ENCODE results near the gene GRAP.

GRAP gene

DNA sequence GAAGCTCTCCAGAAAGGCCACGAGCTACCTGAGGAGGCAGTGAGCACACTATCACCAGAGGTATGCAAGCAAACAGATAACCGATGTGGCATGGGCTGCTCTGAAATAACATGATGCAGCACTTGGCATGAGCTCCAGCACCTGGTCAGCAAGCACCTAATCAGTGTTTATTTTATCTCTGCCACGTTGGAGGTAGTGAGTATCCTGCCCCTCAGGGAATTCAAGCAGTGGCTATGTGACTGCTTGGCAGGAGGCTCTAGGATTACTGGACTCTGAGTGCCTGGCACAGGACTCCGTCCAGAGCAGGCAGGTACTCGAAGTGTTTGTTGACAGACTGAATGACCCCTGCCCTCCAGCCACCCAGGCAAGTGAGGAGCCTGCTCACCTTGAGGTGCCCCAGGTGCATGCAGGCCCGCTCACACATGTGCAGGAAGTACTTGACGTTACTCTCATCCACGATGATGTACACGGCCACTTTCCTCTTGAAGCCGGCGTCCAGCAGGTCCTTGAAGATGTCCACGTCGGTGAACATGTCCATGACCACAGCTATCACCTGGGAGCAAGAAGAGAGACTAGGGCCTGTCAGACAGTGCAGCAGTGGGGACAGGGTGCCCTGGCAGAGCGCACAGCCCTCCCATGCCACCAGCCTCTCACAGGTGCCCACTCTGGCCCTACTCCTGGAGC, 58.8 kb downstream of the GRAP start:
- H3K27ac ChIP-seq, result no peak overlapping the region
- no peak for DNase-seq (ENCODE audit: low read depth, low spot score)

DNA sequence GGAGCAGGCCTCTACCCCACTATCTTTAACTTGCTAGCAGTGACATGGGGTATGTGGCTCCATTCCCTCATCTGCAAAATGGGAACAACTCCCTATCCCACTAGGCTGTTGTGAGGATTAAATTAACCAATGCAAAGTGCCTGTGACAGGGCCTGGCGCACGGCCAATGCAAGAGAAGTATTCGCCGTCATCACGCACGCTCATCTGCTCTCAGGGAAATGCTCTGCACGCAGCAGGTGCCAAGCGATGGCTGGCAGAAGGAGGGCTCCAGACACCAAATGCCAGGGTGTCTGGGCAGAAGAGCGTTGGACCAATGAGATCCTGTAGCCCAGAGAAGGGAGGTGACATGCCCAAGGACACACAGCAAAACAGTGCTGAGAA, 59.5 kb downstream of the GRAP start:
- no peak for DNase-seq (ENCODE audit: low read depth, low spot score)
- H3K27ac ChIP-seq, result no peak overlapping the region

DNA sequence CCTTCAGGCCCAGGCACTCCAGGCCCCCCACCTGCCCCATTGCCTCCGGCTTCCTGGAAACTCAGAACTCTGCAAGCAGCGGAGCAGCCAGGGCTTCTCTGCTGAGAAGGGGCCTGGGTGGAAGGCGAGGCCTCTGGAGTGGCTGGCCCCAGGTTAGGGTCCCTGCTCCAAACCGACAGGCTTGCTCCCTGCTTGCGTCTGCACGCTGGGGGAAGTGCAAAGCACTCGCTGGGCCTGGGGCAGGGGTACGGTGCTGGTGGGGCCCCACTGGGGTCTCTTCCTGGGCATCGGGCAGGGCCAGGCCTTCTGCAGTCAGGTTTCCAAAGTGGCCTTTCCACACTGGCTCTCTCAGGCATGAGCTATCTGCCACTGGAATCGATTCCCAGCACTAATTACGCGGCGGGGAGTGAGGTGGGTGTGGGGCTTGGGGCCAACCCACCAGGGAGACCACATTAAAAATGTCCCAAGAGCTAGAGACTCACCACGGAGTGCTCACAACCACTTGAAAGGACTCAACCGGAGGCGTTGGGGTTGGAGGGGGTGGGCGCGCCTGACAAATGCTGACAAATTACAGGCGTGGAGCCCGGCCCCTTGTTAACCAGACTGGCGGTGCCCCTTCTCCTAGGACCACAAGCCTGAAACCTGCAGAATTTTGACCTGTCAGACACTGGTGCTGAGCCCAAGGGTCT, 60.1 kb downstream of the GRAP start:
- H3K27ac ChIP-seq, result no peak overlapping the region
- no peak for DNase-seq (ENCODE audit: low read depth, low spot score)

DNA sequence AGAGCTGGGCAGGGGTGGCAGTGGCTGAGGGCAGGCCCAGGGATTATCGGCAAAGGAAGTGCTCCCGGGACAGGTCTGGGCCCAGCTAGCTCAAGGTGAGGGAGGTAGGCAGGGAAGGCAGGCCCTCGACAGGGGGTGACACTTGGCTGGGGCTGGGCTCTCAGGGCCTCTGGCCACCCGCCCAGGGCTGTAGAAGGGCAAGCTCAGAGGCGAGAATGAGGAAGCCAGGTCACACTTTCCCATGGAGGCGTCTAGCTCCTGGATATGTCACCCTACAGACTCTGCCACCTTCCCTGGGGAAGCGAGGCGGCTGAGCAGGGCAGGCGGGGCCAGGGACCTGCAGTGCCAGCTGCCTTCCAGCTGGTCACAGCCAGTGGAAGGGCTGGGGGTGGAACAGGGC, 61.3 kb downstream of the GRAP start:
- DNase-seq (ENCODE audit: low read depth, low spot score), result no peak
- H3K27ac ChIP-seq, result no peak overlapping the region

DNA sequence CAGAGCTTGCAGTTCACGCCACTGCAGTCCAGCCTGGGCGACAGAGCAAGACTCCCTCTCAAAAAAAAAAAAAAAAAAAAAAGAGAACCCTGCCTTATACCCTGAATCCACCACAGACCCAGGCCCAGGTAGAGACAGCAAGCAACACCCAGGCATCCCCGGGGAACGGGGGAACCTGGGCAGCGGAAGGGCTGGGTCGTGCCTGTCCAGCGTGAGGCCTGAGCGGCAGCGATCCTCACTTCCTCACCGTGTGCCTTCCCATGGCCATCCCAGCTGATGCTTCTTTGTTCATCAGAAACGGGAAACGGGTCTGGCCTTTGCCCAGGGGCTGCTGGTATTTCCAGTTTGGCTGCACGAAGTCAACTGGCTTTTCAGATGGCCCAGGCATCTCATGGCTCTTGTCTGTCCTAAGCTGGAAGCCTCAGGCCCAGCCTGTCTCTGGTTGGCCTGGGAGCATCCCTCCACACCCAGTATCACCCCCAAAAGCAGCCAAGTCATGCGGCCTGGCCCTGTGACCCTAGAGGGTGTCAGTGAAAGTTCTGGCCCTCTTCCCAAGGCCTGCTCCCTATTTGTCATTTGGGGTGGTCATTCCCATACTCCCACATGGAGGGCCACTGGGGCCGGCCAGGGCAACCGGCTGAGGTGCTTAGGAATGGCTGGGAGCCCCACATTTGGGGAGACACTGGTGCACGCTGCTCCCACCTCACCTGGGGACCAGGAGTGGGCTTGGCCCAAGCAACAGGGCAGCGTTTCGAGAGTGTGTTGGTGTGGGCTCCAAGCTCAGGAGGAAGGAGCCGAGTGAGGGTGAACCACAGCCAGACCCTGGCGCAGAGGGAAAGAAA, 62.3 kb downstream of the GRAP start:
- DNase-seq (ENCODE audit: low read depth, low spot score), result no peak
- H3K27ac ChIP-seq, result no peak overlapping the region

DNA sequence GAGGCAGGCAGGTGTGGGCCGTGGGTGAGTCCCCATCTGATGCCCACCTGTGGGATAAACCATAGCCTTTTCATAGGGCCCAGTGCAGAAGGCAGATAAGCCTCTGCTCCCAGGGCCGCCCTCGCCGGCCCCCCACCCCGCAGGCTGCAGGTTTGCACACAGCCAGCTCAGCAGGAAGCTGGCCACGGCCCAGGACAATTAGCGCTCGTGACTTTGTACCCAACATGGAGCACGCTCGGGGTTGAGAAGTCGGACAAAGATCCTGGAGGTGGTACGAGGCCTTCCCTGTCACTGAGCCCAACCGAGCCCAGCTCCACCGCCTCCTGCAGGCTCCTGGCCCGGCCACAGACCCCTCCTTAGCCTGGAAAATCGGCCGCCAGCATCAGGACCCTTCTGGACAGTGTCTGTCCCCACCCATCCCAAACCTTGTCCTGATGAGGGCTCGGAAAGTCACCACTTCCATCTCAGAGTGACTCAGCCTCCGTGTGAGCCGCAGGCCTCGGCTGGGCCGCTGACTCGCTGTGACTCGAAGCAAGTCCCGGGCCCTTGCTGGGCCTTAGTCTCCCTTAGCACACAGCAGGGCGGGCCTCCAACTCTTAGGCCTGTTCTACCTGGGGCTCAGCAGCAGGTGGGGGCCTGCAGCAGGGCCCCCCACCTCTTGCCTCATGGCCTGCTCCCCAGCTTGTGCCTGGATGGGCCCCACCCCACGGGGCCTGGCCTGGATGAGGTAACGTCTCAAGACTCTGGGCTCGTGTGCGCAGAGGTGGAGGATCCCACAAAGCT, 64.9 kb downstream of the GRAP start:
- no peak for DNase-seq (ENCODE audit: low read depth, low spot score)
- H3K27ac ChIP-seq, result peak overlapping the region; percentile 55

DNA sequence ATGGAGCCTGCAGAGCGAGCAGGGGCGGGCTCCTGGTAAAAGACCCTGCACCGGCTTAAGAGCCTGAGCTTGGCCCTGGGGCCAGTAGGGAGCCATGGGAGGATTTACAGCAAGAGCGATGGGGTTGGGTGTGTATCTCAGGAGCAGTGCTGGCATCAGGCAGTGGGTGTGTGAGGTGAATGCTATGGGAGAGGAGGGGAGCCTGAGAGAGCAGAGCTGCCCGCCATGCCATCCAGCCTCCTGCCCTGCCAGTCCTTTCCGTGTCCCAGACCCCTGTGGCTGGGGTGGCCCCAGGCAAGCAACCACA, 65.5 kb downstream of the GRAP start:
- no peak for DNase-seq (ENCODE audit: low read depth, low spot score)
- peak overlapping the region; percentile 55 for H3K27ac ChIP-seq

DNA sequence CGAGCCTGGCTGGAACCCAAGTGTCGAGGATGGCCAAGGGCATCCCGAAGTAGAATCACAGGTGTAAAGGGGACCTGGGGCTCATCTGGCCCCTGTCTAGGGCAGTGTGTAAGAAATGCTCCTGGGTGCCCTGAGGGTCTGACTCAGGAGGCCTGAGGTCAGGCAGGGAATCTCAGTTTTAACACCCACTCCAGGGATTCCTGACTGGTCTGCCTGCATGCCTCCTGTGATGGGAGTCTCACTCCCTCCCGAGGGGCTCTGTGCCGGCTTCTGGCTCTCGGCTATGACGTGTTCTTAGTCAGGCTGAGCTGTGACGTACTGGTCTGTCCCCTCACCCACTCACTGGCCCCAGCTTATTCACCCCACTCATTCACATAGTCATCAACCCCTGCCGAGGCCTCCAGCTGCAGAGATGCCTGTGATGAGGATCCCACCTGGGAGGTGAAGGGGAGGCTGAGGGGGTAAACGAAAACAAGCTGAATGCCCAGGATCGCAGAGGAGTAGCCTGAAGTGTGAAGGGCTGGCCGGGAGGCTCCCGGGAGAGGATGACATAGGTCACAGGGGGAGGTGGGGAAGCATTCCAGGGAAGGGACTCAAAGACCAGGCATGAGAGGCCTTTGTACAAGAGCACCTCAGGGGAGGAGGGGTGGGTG, 65.9 kb downstream of the GRAP start:
- no peak for DNase-seq (ENCODE audit: low read depth, low spot score)
- H3K27ac ChIP-seq, result no peak overlapping the region

DNA sequence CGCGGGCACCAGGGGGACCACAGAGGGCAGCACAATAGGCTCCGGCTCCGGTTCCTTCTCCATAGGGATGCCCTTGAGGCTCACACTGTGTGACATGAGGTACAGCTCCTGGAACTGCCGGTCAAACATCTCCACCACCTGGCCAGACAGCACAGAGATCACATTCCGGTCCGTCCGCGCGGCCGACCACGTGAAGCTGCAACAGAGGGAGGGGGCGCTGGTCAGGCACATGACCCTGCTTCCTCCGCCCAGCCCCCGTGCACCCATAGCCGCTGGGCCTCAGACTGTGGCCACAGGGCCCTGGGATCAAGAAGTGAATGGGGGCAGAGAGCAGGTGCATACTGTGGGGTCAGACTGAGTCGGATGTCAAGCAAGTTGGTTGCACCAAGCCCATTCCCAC, 68.1 kb downstream of the GRAP start:
- no peak for DNase-seq (ENCODE audit: low read depth, low spot score)
- no peak overlapping the region for H3K27ac ChIP-seq

DNA sequence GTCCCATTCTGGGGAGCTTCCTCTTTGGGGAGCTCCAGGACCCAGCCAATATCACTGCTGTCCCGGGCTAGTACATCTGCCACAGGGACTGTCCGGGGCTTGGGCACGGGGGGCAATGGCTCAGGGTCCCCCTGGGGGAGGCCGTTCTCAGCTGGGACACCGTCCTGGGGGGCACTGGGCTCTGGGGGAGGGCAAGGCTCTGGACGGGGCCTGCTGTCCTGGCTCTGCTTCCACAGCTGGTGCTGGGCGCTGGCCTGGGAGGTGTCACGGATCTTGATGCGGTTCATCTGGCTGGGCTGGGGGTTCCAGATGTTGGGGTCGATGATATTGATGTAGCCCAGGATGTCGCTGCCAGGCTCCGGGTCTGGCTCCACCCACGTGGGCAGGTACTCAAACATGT, 68.7 kb downstream of the GRAP start:
- no peak for DNase-seq (ENCODE audit: low read depth, low spot score)
- H3K27ac ChIP-seq, result no peak overlapping the region

DNA sequence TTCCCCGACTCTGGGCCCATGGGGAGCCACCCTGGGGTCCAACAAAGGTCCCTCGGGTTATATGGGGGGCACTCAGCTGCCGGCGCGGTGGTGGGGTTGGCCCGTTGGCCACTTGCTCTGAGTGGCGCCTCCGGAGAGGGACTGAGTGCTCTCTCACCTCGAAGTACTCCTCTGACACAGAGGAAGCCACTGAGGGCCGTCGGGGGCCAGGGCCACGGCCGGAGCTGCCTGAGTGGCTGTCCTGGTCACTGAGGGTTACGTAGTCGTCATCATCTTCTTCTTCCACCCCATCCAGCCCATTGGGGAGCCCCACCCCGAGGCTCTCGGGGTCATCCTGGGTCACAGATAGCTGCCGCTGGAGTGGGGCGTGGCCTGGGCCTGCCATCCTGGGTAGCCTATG, 69.1 kb downstream of the GRAP start:
- DNase-seq (ENCODE audit: low read depth, low spot score), result no peak
- no peak overlapping the region for H3K27ac ChIP-seq

DNA sequence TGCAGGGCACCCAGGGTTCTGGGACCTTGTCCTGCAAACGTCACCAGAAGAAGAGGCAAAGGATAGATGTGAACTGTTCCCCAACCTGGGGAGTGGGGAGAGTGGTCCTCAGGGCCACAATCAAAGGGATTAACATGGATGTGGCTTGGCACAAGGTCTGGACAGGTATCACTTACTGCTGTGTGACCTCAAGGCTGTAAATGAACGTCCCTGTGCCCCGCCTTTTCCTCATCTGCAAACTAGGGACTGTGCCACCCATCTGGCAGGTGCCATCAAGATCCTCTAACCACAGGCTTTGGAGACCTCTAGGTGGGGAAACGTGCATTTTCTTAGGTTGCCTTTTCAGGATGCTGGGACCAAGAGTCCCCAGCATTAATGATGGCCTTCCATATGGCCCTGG, 69.7 kb downstream of the GRAP start:
- no peak overlapping the region for H3K27ac ChIP-seq
- DNase-seq (ENCODE audit: low read depth, low spot score), result no peak

DNA sequence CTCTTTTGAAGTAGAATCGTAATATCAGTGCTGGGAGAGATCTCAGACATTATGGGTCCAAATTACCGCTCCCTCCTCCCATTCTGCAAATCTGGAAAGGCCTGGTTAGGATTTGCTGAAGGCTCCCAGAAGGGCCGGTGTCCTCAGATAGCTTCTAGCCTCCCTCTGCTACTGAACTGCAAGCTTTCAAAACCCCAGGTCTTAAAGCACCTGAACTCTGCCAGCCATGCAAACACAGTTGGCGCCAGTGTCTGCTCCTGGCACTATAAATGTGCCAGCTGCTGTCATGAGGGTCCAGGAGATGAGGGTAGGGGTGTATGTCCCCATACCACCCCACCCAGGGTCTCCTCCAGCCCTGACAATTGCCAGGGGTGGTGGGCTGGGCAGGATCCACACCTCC, 70.6 kb downstream of the GRAP start:
- no peak overlapping the region for H3K27ac ChIP-seq
- DNase-seq (ENCODE audit: low read depth, low spot score), result no peak

DNA sequence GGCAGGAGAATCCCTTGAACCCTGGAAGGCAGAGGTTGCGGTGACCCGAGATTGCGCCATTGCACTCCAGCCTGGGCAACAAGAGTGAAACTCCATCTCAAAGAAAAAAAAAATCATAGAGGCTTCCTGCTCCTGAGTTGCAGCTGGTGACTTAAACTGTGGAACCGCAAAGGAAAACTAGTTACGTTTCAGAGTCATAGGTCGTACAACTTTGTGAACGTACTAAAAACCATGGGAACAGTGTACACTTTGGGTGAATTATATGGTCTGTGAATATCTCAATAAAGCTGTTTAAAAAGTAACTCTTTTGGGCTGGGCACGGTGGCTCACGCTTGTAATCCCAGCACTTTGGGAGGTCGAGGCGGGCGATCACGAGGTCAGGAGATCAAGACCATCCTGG, 71.2 kb downstream of the GRAP start:
- H3K27ac ChIP-seq, result no peak overlapping the region
- no peak for DNase-seq (ENCODE audit: low read depth, low spot score)

DNA sequence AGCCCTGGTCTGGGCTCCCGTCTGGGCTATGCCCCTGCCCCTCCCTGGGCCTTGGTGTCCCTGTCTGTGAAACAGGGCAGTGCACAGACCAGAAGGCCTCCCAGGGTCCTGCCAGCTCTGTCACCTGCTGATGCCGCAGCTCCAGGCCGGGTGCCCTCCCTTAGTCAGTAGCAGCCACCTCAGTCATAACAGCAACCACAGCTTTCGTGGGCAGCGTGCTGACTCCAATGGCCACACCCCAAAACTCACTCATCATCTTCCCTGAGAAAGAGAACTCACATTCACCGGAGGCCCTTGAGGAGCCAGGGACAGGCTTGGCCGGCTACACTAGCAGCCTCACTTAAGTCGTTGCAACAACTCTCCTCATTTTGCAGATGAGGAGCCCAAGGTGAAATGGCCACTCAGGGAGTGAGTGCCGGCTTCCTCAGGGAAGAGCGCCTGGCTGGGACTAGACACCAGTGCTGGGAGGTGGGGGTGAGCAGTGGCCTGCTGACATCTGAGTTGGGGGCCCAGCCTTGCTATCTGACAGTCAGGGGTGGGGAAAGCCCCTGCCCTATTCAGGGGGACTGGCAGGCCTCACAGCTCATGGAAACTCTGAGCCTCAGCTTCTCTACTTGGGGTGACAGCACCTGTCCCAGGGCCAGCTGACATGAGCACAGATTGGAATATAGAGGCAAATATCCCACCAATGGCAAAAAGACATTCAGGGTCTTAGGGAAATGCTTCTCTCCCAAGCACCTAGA, 72.2 kb downstream of the GRAP start:
- H3K27ac ChIP-seq, result peak overlapping the region; percentile 32
- DNase-seq (ENCODE audit: low read depth, low spot score), result peak; percentile 5

DNA sequence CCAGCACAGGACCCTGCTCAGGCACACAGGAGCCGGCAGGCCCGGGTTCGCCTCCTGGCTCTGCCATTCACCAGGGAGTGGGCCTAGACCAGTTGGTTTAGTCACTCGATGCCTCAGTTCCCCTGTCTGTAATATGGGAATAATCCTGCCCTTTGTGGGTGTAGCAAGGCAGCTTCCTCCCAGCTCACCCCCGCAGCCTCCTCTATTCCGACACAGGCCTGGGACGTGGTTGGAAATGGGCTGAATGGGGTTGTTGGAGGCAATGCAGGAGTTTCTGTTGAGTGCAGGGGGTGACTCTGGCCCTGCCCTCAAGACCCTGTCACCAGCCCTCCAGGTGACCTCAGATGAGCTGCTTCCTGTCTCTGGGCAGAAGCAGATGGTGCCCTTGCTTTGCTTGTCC, 75.0 kb downstream of the GRAP start:
- no peak overlapping the region for H3K27ac ChIP-seq

More for the DNA sequence above, 75.0 kb downstream of the GRAP start:
- no peak for DNase-seq (ENCODE audit: low read depth, low spot score)
